Keratinocyte (primary cell): ENCODE results near the gene LDLRAD4.

Experiments
- CTCF ChIP-seq, 3 experiments: IDR thresholded peaks in 1 of 3; conservative IDR thresholded peaks in 1 of 3; optimal IDR thresholded peaks in 1 of 3; 2 replicates in 2 of 3; 3 replicates in 1 of 3; pipeline versions ENCODE3 to v1.5.1; 2011; ENCODE audit warnings: low read length in 3 of 3, mild to moderate bottlenecking in 3 of 3, moderate library complexity in 2 of 3, control low read depth in 1 of 3, inconsistent platforms in 1 of 3; ENCODE audit not compliant: insufficient read depth in 2 of 3; ENCODE audit errors: extremely low read depth in 1 of 3
- EZH2 ChIP-seq: IDR thresholded peaks from one replicate; pipeline ENCODE4 v1.6.1; 2012; ENCODE audit warnings: inconsistent platforms, mild to moderate bottlenecking, low read length, moderate library complexity

- no peak for TF ChIP-seq CTCF (optimal IDR thresholded peaks at IDR 0.05 in 1 of 3, IDR thresholded peaks at IDR 0.05 in 1 of 3, conservative IDR thresholded peaks at IDR 0.05 in 1 of 3; ENCODE audit: extremely low read depth in 1 of 3, insufficient read depth in 2 of 3, low read length in 3 of 3)
- TF ChIP-seq EZH2 = no peak
These were observed 404.2 kb downstream of the LDLRAD4 start for GRCh38 chr18:13622751-13623150.
